ENCODE data around the gene CES2.
"Not testable (repeated sequence)": the region's sequence is repeated elsewhere in the genome, so short reads cannot be mapped to it uniquely, and the experiment has no call there.

The CES2 gene

GRCh38 chr16:66935314-66936011, at the start of gene CES2:
CES2 (plus strand) TSS chr16:66935516; CDS start chr16:66935636, 120 bp downstream.
- DNase-seq = no peak

GRCh38 chr16:66886321-66886720, 49.0 kb upstream of the CES2 start:
- DNase-seq = no peak

GRCh38 chr16:66886914-66887313, 48.4 kb upstream of the CES2 start:
- DNase-seq = no peak

GRCh38 chr16:66888647-66889615, 46.4 kb upstream of the CES2 start:
- no peak for DNase-seq

- DNase-seq = no peak
Measured at GRCh38 chr16:66889622-66890021, 45.7 kb upstream of the CES2 start.

- no peak for DNase-seq
Measured at GRCh38 chr16:66890799-66891198, 44.5 kb upstream of the CES2 start.

- DNase-seq = no peak
Measured at GRCh38 chr16:66891360-66891759, 44.0 kb upstream of the CES2 start.

GRCh38 chr16:66891797-66892196, 43.5 kb upstream of the CES2 start:
- no peak for DNase-seq

- no peak for DNase-seq
Measured at GRCh38 chr16:66894055-66894454, 41.3 kb upstream of the CES2 start.

- DNase-seq = peak; percentile 82
Measured at GRCh38 chr16:66894948-66895688, 40.2 kb upstream of the CES2 start.

GRCh38 chr16:66895689-66895979, 39.7 kb upstream of the CES2 start:
- DNase-seq = no peak

GRCh38 chr16:66895999-66896398, 39.3 kb upstream of the CES2 start:
- no peak for DNase-seq

- DNase-seq = not testable (repeated sequence)
Measured at GRCh38 chr16:66896682-66897081, 38.6 kb upstream of the CES2 start.

GRCh38 chr16:66898207-66898606, 37.1 kb upstream of the CES2 start:
- DNase-seq = no peak

GRCh38 chr16:66898933-66899309, 36.4 kb upstream of the CES2 start:
- no peak for DNase-seq

- no peak for DNase-seq
Measured at GRCh38 chr16:66899310-66899944, 35.9 kb upstream of the CES2 start.

GRCh38 chr16:66899945-66900710, 35.2 kb upstream of the CES2 start:
- DNase-seq = no peak

- no peak for DNase-seq
Measured at GRCh38 chr16:66900721-66901441, 34.4 kb upstream of the CES2 start.

GRCh38 chr16:66901626-66902025, 33.7 kb upstream of the CES2 start:
- no peak for DNase-seq

- DNase-seq = no peak
Measured at GRCh38 chr16:66902648-66903543, 32.4 kb upstream of the CES2 start.
